ENCODE data around the gene KIF27.
"Not testable (repeated sequence)": the region's sequence is repeated elsewhere in the genome, so short reads cannot be mapped to it uniquely, and the experiment has no call there.

KIF27 gene

GRCh38 chr9:83956436-83957247, 35.4 kb upstream of the KIF27 start:
- H3K9me3 ChIP-seq (ENCODE audit: control insufficient read depth in 1 of 2, low read length in 2 of 2), result no peaks in the 10 kb centered on the region

GRCh38 chr9:83956086-83956435, 34.8 kb upstream of the KIF27 start:
- H3K27ac ChIP-seq (ENCODE audit: low read length), result peak overlapping the region; percentile 91
- H3K36me3 ChIP-seq (ENCODE audit: control insufficient read depth in 1 of 2, insufficient read depth in 2 of 2, low read length in 2 of 2), result peaks cover 0 to 3% of the 10 kb centered on the region in 2 donors
- no peaks in the 10 kb centered on the region for H3K9me3 ChIP-seq (ENCODE audit: control insufficient read depth in 1 of 2, low read length in 2 of 2)
- H3K27me3 ChIP-seq (ENCODE audit: low read depth, low read length), result no peaks in the 10 kb centered on the region
- H3K4me3 ChIP-seq (ENCODE audit: low read depth in 1 of 2, low read length in 2 of 2), result peak overlapping the region; percentile 72 to 77
- H3K4me1 ChIP-seq (ENCODE audit: control insufficient read depth in 1 of 2, insufficient read depth in 2 of 2, low read length in 2 of 2), result peaks cover 7 to 11% of the 10 kb centered on the region in 2 donors

More at GRCh38 chr9:83956436-83957247, 35.4 kb upstream of the KIF27 start:
- peaks cover 7 to 11% of the 10 kb centered on the region in 2 donors for H3K4me1 ChIP-seq (ENCODE audit: control insufficient read depth in 1 of 2, insufficient read depth in 2 of 2, low read length in 2 of 2)
- H3K4me3 ChIP-seq (ENCODE audit: low read depth in 1 of 2, low read length in 2 of 2), result peak overlapping the region; percentile 72 to 77
- peak overlapping the region; percentile 91 for H3K27ac ChIP-seq (ENCODE audit: low read length)
- peaks cover 0 to 3% of the 10 kb centered on the region in 2 donors for H3K36me3 ChIP-seq (ENCODE audit: control insufficient read depth in 1 of 2, insufficient read depth in 2 of 2, low read length in 2 of 2)
- no peaks in the 10 kb centered on the region for H3K27me3 ChIP-seq (ENCODE audit: low read depth, low read length)

GRCh38 chr9:83948096-83948495, 26.9 kb upstream of the KIF27 start:
- not testable (repeated sequence) for H3K27me3 ChIP-seq (ENCODE audit: low read depth, low read length); H3K4me1 ChIP-seq (ENCODE audit: control insufficient read depth in 1 of 2, insufficient read depth in 2 of 2, low read length in 2 of 2); H3K9me3 ChIP-seq (ENCODE audit: control insufficient read depth in 1 of 2, low read length in 2 of 2); H3K27ac ChIP-seq (ENCODE audit: low read length); H3K4me3 ChIP-seq (ENCODE audit: low read depth in 1 of 2, low read length in 2 of 2)
- H3K36me3 ChIP-seq (ENCODE audit: control insufficient read depth in 1 of 2, insufficient read depth in 2 of 2, low read length in 2 of 2), result peaks cover 8 to 25% of the 10 kb centered on the region in 2 donors

GRCh38 chr9:83940590-83941303, 19.5 kb upstream of the KIF27 start:
- H3K4me1 ChIP-seq (ENCODE audit: control insufficient read depth in 1 of 2, insufficient read depth in 2 of 2, low read length in 2 of 2), result no peaks in the 10 kb centered on the region
- H3K9me3 ChIP-seq (ENCODE audit: control insufficient read depth in 1 of 2, low read length in 2 of 2), result no peaks in the 10 kb centered on the region
- H3K27me3 ChIP-seq (ENCODE audit: low read depth, low read length), result no peaks in the 10 kb centered on the region
- H3K27ac ChIP-seq (ENCODE audit: low read length), result no peak overlapping the region
- H3K36me3 ChIP-seq (ENCODE audit: control insufficient read depth in 1 of 2, insufficient read depth in 2 of 2, low read length in 2 of 2), result peaks cover 39 to 57% of the 10 kb centered on the region in 2 donors
- H3K4me3 ChIP-seq (ENCODE audit: low read depth in 1 of 2, low read length in 2 of 2), result no peak overlapping the region

- H3K36me3 ChIP-seq (ENCODE audit: control insufficient read depth in 1 of 2, insufficient read depth in 2 of 2, low read length in 2 of 2), result peaks cover 30 to 40% of the 10 kb centered on the region in 2 donors
- H3K9me3 ChIP-seq (ENCODE audit: control insufficient read depth in 1 of 2, low read length in 2 of 2), result no peaks in the 10 kb centered on the region
- no peak overlapping the region for H3K4me3 ChIP-seq (ENCODE audit: low read depth in 1 of 2, low read length in 2 of 2)
- no peaks in the 10 kb centered on the region for H3K4me1 ChIP-seq (ENCODE audit: control insufficient read depth in 1 of 2, insufficient read depth in 2 of 2, low read length in 2 of 2)
- no peaks in the 10 kb centered on the region for H3K27me3 ChIP-seq (ENCODE audit: low read depth, low read length)
- no peak overlapping the region for H3K27ac ChIP-seq (ENCODE audit: low read length)
Measured at GRCh38 chr9:83937861-83938455, 16.7 kb upstream of the KIF27 start.

- H3K36me3 ChIP-seq (ENCODE audit: control insufficient read depth in 1 of 2, insufficient read depth in 2 of 2, low read length in 2 of 2), result peaks cover 18 to 27% of the 10 kb centered on the region in 2 donors
Measured at GRCh38 chr9:83936523-83936922, 15.3 kb upstream of the KIF27 start.

GRCh38 chr9:83935276-83935935, 14.2 kb upstream of the KIF27 start:
- peaks cover 9 to 17% of the 10 kb centered on the region in 2 donors for H3K36me3 ChIP-seq (ENCODE audit: control insufficient read depth in 1 of 2, insufficient read depth in 2 of 2, low read length in 2 of 2)
- no peak overlapping the region for H3K27ac ChIP-seq (ENCODE audit: low read length)
- H3K27me3 ChIP-seq (ENCODE audit: low read depth, low read length), result no peaks in the 10 kb centered on the region
- H3K4me3 ChIP-seq (ENCODE audit: low read depth in 1 of 2, low read length in 2 of 2), result no peak overlapping the region
- H3K4me1 ChIP-seq (ENCODE audit: control insufficient read depth in 1 of 2, insufficient read depth in 2 of 2, low read length in 2 of 2), result no peaks in the 10 kb centered on the region
- no peaks in the 10 kb centered on the region for H3K9me3 ChIP-seq (ENCODE audit: control insufficient read depth in 1 of 2, low read length in 2 of 2)

More at GRCh38 chr9:83936523-83936922, 15.3 kb upstream of the KIF27 start:
- Histone ChIP-seq H3K9me3 (ENCODE audit: control insufficient read depth in 1 of 2, low read length in 2 of 2) (no peaks in the 10 kb centered on the region), H3K4me1 (ENCODE audit: control insufficient read depth in 1 of 2, insufficient read depth in 2 of 2, low read length in 2 of 2) (no peaks in the 10 kb centered on the region), H3K4me3 (ENCODE audit: low read depth in 1 of 2, low read length in 2 of 2) (no peak overlapping the region), H3K27me3 (ENCODE audit: low read depth, low read length) (no peaks in the 10 kb centered on the region), H3K27ac (ENCODE audit: low read length) (no peak overlapping the region)

- Histone ChIP-seq H3K4me1 (ENCODE audit: control insufficient read depth in 1 of 2, insufficient read depth in 2 of 2, low read length in 2 of 2) (no peaks in the 10 kb centered on the region), H3K4me3 (ENCODE audit: low read depth in 1 of 2, low read length in 2 of 2) (no peak overlapping the region), H3K27ac (ENCODE audit: low read length) (no peak overlapping the region), H3K9me3 (ENCODE audit: control insufficient read depth in 1 of 2, low read length in 2 of 2) (no peaks in the 10 kb centered on the region), H3K27me3 (ENCODE audit: low read depth, low read length) (no peaks in the 10 kb centered on the region), H3K36me3 (ENCODE audit: control insufficient read depth in 1 of 2, insufficient read depth in 2 of 2, low read length in 2 of 2) (peaks cover 4 to 14% of the 10 kb centered on the region in 2 donors)
Measured at GRCh38 chr9:83934569-83935275, 13.5 kb upstream of the KIF27 start.

GRCh38 chr9:83933790-83934189, 12.6 kb upstream of the KIF27 start:
- no peak overlapping the region for H3K4me3 ChIP-seq (ENCODE audit: low read depth in 1 of 2, low read length in 2 of 2)
- H3K36me3 ChIP-seq (ENCODE audit: control insufficient read depth in 1 of 2, insufficient read depth in 2 of 2, low read length in 2 of 2), result peaks cover 0 to 5% of the 10 kb centered on the region in 2 donors
- no peaks in the 10 kb centered on the region for H3K9me3 ChIP-seq (ENCODE audit: control insufficient read depth in 1 of 2, low read length in 2 of 2)
- H3K4me1 ChIP-seq (ENCODE audit: control insufficient read depth in 1 of 2, insufficient read depth in 2 of 2, low read length in 2 of 2), result no peaks in the 10 kb centered on the region
- H3K27me3 ChIP-seq (ENCODE audit: low read depth, low read length), result no peaks in the 10 kb centered on the region
- H3K27ac ChIP-seq (ENCODE audit: low read length), result no peak overlapping the region

GRCh38 chr9:83932851-83933250, 11.6 kb upstream of the KIF27 start:
- H3K36me3 ChIP-seq (ENCODE audit: control insufficient read depth in 1 of 2, insufficient read depth in 2 of 2, low read length in 2 of 2), result no peaks in the 10 kb centered on the region
- H3K27me3 ChIP-seq (ENCODE audit: low read depth, low read length), result no peaks in the 10 kb centered on the region
- H3K4me1 ChIP-seq (ENCODE audit: control insufficient read depth in 1 of 2, insufficient read depth in 2 of 2, low read length in 2 of 2), result no peaks in the 10 kb centered on the region
- H3K9me3 ChIP-seq (ENCODE audit: control insufficient read depth in 1 of 2, low read length in 2 of 2), result no peaks in the 10 kb centered on the region
- no peak overlapping the region for H3K4me3 ChIP-seq (ENCODE audit: low read depth in 1 of 2, low read length in 2 of 2)
- no peak overlapping the region for H3K27ac ChIP-seq (ENCODE audit: low read length)

Measured in muscle layer of duodenum (tissue), 2 donors.